SH-SY5Y (cell line): Measurements from ENCODE around the gene GALNT9.

Experiments
- GATA2 ChIP-seq: IDR thresholded peaks from 2 replicates; pipeline ENCODE4 v1.6.1; 2011; ENCODE audit warnings: mild to moderate bottlenecking, low read depth, low read length
- GATA3 ChIP-seq: IDR thresholded peaks from 2 replicates; pipeline ENCODE4 v1.6.1; 2011; ENCODE audit warnings: low read depth, mild to moderate bottlenecking, low read length, moderate library complexity

GRCh38 chr12:132157733-132158409, 171.5 kb downstream of the GALNT9 start:
- TF ChIP-seq GATA2 (no peak), GATA3 (no peak)
